22Rv1 (cell line): Measurements from ENCODE around the gene MDK.

Experiments
- H3K27ac ChIP-seq: fragments of 450-650 bp; 2 replicates; pipeline ENCODE4 v1.5.1; 2017
- ZFX ChIP-seq: fragments of 450-650 bp; IDR thresholded peaks from 2 replicates; pipeline ENCODE4 v1.6.1; 2017; ENCODE audit warnings: antibody characterized with exemption, borderline replicate concordance
- TF ChIP-seq, protein P1 (sequence below): fragments of 450-650 bp; IDR thresholded peaks from 2 replicates; pipeline ENCODE4 v1.5.1; 2017; ENCODE audit warnings: mild to moderate bottlenecking

The MDK gene, protein sequence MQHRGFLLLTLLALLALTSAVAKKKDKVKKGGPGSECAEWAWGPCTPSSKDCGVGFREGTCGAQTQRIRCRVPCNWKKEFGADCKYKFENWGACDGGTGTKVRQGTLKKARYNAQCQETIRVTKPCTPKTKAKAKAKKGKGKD

DNA sequence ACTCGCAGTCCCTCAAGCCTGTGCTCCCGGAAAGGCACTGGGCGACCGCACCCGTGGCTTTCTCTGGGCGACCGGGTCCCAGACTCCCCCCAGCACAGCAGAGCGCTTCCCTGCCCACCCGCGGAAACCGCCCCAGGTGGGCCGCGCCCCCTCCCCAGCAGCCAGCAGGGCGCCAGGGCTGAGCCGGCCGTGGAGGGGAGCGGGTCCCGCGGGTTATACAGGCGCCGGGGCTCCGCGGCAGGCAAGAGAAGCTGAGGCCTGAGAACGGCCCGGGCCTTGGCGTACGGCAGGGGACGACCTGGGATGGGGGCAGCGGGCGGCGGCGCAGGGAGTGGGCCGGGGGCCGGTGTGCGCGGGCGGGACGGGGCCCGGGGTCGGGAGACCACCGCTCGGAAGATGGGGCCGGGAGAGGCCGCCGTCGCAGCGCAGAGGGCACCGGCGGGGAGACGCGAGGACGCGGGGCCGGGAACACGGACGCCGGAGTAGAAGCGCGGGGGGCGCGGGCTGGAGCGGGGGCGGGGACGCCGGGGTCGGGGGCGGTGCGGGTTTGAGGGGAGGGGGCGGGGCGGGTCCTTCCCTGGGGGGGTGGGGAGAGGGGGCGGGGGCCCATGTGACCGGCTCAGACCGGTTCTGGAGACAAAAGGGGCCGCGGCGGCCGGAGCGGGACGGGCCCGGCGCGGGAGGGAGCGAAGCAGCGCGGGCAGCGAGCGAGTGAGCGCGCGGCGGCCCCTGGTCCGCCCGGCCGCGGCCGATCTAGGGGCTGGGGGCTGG lies at the start of gene MDK:
Gene MDK (plus strand): TSS at position 622 of the 771 bp plus-strand sequence. CDS start 389 bp downstream, outside the sequence.
- peak within 1 kb of the TSS; percentile 95 for H3K27ac ChIP-seq
- TF ChIP-seq, protein P1, sequence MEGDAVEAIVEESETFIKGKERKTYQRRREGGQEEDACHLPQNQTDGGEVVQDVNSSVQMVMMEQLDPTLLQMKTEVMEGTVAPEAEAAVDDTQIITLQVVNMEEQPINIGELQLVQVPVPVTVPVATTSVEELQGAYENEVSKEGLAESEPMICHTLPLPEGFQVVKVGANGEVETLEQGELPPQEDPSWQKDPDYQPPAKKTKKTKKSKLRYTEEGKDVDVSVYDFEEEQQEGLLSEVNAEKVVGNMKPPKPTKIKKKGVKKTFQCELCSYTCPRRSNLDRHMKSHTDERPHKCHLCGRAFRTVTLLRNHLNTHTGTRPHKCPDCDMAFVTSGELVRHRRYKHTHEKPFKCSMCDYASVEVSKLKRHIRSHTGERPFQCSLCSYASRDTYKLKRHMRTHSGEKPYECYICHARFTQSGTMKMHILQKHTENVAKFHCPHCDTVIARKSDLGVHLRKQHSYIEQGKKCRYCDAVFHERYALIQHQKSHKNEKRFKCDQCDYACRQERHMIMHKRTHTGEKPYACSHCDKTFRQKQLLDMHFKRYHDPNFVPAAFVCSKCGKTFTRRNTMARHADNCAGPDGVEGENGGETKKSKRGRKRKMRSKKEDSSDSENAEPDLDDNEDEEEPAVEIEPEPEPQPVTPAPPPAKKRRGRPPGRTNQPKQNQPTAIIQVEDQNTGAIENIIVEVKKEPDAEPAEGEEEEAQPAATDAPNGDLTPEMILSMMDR, result no peak
- TF ChIP-seq ZFX, result no peak

DNA sequence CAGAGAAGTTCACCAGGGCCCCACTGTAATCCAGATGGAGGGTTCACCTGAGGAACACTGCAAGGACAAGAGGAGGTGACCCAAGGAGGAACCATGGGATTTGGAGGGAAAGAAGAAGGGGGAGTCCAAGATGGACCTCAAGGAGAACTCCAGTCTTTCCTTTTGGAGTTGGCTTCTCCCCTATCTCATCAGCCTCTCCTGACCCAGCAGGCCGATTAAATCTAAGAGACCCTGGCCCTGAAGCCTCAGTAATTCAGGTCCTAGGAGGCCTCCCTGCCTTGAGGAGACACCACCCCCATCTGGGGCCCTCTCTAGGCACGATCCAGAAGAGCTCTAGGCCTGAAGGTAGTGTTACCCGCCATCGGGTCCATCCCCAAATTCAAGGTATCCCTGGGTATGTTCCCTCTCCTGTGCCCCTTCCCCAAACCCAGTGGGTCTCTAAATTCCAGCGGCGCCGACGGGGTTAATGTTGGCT lies 49.3 kb upstream of the MDK start:
- TF ChIP-seq, protein P1, result no peak
- no peak for TF ChIP-seq ZFX
- H3K27ac ChIP-seq, result no peak overlapping the region

DNA sequence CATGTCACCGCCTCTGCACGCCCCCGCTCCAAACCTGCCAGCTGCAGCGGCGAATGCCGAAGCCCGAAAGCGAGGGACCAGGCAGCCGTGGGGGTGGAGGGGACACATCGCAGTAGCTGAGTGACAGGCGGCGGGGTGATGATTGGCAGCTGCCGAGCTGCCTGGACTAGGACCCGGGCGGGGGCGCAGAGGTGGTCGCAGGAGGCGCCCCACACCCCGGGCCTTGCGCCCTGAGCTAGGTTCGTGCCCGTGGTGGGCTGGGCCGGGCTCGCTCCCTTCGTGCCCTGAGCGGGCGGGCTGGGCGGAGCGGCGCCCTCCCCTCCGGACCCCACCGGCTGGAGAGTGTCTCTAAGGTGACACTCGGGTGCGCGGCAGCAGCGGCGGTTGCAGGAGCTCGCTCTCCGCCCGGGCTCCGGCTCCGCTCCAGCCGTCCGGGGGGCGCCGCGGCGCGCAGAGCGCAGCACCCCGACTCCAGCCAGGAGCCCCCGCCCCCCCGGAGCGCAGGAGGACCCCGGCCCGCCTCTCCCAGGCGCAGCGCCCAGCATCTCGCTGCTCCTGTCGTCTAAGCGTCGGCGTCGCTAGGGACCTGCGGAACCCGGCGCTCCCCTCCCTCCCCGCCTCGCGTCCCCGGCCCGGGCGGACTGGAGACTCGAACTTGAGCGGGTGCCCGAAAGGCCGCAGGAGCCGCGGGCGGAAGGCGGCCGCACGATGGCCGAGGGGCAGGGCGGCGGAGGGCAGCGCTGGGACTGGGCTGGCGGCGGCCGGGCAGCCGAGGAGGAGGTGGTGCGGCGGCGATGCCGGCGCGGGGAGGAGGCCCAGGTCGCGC lies 48.7 kb upstream of the MDK start:
- H3K27ac ChIP-seq, result peak overlapping the region; percentile 37; the same call in 1 of the 2 replicates
- TF ChIP-seq, protein P1, result no peak
- TF ChIP-seq ZFX, result no peak

DNA sequence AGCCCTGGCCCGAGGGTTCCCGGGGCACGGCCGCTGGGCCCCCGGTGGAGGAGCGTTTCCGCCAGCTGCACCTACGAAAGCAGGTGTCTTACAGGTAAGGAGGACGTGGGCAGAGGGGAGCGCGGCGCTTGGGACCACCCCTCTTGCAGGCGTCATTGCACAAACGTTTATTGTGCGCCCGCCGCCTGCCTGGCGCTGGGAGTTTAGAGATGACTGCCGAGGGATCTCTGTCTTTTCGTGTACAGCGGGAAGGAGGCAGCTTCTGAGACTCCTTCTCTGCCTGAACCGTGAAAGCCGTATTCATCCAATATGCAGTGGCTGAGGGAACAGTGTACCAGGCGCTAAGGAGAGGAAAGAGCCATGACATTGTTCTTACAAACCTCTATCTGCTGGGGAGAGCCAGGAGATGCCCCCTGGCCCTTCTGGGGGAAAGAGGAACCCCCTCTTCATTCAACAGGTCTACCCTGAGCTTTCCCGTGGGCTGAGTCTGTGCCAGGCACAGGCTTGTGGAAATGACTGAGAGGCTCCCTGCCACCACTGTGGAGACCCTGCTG lies 48.0 kb upstream of the MDK start:
- no peak for TF ChIP-seq ZFX
- TF ChIP-seq, protein P1, result no peak
- H3K27ac ChIP-seq, result peak overlapping the region; percentile 37; the same call in 1 of the 2 replicates

DNA sequence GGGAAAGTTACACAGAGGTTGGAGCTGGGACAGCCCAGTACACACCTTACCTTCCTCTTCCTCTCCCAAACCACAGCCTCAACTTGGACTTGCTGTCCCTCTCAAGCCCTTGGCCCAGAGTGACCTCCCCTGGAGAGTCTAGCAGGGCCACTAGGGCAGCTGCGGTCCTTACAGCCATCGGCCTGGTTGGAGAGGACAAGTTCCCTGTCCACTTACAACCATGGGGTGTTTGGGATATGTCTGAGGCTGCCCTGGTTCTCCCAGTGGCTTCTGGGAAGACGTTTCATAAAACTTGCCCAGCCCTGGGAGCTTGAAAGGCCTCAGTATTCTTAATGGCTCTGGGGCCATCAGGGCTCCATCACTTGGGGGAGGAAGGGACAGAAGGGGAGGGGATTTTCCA lies 47.3 kb upstream of the MDK start:
- H3K27ac ChIP-seq, result 0 out of 2 replicates have a peak overlapping the region, but pooled peaks have one; percentile 37
- no peak for TF ChIP-seq ZFX
- TF ChIP-seq, protein P1, result no peak

DNA sequence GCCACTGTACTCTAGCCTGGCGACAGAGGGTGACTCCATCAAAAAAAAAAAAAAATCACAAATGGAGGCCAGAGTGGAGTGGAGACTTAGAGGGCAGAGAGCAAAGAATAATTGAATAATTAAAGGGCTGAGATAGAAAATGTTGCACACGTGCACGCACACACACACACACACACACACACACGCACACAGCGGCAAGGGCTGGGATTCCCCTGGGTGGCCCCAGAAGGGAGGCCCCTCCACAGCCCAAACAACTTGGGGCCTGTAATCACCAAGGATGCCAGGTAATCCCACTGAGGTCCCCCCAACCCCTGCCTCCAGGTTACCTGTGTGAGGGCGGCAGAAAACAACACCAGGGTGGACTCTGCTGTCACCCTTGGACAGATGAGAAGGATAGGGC lies 46.2 kb upstream of the MDK start:
- TF ChIP-seq ZFX, result no peak
- TF ChIP-seq, protein P1, result no peak
- peak overlapping the region; percentile 36 for H3K27ac ChIP-seq
